Activated T-cell treated with anti-CD3 and anti-CD28 coated beads for 1 hour (primary cell): ENCODE data around the gene CCDC93.

ENCODE experiments used
- DNase-seq: peaks from one replicate; pipeline ENCODE4 v3.0.0-alpha.2; 2020; ENCODE audit warnings: low read depth

CCDC93 gene, protein sequence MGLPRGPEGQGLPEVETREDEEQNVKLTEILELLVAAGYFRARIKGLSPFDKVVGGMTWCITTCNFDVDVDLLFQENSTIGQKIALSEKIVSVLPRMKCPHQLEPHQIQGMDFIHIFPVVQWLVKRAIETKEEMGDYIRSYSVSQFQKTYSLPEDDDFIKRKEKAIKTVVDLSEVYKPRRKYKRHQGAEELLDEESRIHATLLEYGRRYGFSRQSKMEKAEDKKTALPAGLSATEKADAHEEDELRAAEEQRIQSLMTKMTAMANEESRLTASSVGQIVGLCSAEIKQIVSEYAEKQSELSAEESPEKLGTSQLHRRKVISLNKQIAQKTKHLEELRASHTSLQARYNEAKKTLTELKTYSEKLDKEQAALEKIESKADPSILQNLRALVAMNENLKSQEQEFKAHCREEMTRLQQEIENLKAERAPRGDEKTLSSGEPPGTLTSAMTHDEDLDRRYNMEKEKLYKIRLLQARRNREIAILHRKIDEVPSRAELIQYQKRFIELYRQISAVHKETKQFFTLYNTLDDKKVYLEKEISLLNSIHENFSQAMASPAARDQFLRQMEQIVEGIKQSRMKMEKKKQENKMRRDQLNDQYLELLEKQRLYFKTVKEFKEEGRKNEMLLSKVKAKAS

DNA sequence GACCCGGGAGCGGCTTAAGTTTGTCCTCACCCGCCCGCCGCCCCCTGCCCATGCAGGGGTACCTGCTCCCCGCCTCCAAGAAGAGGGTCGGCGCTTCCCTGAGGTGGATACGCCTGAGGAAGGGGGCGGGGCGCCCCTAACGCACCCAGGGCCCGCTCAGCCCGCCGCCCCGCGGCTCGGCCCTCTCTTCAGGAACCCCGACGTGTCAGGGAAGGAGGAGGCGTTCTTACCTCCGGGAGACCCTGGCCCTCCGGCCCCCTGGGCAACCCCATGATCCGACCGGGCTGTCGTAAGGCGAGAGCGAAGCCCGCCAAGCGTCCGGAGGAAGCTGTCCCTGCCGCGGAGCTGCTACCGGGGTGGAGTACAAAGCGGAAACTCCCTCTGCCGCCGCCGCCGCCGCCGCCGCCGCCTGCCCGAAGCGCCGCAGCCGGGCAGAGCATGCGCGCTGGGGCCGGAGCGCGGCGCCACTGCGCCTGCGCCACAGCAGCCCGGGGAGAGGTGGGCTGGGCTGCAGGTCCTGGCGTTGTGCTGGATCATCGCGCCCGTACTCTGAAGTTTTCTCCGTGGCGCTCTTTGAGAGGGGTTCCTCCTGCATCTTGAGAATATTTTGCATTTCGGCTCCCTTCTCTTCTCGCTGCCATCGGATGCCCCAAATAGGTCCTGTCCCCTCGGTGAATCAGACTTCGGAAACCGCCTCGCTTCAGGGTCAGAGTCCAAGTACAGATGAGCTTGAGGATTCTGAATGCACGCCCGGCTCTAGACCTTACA lies at the start of gene CCDC93:
TSS of gene CCDC93 (minus strand) at position 347 of the 768 bp plus-strand sequence. CDS start at position 272, 75 bp downstream.
- DNase-seq, result peak; percentile 75

DNA sequence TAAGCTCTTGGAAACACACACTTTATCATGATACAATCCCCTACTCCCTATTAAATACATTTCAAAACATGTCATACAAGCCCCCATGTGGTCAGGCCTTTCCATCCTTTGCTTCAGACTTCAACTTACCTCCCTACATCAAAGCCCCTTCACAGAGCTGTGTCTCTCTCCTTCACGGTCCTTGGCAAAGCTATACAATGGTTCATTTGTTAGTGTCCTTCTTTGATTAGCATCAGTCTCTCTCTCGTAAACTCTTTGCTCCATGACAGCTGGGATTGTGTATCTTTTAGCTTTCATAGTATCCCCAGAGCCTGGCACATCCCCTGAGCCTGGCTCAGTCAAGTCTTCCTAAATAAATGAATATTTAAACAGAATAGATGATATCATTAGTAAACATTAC lies 48.8 kb upstream of the CCDC93 start:
- no peak for DNase-seq

DNA sequence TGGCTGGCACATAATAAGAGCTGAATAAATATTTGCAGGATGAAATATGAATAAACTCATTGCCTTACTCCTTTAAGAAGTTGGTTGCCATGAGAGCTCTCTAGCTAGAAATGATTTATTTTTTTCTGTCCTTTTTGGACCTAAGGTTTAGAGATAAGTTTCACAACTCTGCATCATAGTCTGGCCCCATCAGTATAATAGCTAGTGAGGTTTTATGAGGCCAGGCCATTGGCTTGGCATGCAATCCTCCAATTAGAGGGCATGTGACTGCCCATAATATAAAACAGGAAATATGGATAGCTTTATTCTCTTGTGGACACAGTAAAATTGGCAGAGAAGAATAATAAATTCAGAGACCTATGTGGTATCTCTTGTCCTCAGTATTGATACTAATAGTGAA lies 48.2 kb upstream of the CCDC93 start:
- no peak for DNase-seq

DNA sequence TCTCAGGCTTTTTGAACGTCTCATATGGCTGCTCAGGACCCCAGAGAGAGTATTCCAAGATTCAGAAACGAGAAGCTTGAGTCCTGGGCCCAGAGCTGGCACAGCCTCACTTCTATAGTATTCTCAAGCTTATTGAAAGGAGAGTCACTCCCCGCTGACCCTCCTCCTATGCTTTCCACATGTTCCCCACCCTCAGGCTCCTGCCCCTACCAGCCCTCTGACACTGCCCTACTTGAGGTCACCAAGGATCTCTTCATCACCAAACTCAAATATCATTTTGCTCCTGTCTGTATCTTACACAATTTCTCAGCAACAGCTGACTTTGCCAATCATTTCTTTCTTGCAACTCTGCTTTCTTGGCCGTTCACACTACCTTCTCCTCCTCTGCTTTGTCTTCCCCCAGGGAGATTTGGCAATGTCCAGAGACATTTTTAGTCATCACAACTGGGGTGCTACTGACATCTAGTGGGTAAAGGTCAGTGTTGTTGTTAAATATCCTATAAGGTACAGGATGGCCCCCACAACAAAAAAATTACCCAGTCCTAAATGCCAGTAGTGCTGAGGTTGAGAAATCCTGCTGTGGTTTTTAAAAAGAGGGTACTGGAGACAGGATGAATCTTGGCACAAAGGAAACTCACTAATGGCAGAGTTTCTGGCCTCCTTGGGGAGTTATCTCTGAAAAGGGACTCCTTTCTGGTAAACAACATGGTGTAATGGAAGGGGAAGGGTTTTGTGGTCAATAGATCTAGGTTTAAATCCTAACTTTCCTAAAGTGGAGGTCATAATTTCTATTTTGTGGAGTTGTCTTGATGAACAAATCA lies 47.5 kb upstream of the CCDC93 start:
- DNase-seq, result no peak

DNA sequence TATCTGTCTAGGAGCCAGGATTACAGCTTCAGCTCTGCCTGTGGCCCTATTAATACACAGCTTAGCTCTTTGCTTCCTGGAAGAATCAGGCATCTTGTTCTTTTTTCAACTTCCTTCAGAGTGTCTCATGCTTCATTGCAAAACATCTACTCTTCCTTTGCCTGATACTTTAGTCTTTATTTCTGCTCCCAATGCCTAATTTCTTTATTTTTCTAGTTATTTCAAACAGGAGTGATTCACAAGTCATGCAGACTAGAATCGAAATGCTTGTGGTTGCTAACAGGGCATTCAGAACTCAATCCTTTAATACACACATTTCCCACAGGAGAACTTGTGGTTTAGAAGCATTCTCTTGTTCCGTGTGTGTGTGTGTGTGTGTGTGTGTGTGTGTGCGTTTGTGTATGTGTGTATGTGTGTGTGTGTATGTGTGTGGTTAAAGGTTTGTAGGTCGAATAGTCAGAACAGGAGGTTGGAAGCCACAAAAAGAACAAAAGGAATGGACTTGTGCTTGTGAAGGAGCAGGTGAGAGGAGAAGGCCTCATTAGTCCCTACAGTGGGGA lies 46.1 kb upstream of the CCDC93 start:
- no peak for DNase-seq

DNA sequence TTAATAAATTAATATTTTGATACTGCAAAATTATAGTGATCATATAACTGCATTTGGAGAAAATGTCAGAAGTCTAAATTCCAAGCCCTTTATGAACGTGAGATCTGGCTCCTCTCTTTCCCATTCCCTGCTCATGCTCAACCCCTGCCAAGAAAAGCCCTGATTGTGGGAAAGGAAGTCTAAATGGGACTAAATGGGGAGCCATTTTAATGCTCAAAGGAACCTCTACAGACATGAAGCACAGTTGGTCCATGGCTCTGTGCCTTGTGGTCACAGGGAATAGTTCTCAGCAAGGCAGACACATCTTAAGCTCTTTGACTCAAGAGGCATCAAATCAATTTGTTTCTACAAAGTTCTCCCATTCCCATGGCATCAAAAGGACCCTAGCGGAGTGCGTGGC lies 45.1 kb upstream of the CCDC93 start:
- DNase-seq, result no peak

DNA sequence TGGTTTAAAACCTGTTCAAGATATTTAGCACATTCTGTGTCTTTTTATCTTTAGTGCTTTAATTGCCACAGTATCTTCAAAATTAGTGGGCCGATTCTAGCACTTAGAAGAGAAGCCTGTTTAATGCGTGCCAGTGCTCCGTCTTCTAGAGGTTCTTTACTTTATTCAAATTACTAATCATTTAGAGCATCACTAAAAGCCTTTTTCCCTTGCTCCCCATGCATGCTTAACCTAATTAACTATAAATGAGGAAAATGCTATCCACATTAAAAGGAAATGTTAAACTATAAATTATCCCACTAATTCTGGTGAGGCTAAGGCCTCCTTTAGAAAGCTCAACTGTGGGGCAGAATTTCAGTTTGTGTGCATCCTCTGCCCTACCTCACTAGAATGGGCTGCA lies 42.9 kb upstream of the CCDC93 start:
- no peak for DNase-seq

DNA sequence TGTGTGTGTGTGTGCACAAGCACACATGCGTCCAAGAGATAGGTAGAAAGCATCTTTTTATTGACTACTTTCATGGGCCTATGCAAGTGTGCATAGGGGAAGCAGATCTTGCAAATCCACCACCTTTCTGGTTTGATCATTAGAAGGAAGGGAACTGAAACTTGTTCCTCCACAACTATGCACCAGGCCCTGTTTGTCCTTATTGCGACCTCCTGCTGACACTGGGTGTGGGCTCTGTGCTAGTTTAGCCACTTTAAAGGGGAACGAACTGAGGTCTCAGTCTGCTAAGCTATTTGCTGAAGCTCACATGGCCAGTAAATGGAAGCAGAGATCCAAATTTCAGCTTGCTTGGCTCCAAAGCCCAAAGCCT lies 42.3 kb upstream of the CCDC93 start:
- DNase-seq, result no peak

DNA sequence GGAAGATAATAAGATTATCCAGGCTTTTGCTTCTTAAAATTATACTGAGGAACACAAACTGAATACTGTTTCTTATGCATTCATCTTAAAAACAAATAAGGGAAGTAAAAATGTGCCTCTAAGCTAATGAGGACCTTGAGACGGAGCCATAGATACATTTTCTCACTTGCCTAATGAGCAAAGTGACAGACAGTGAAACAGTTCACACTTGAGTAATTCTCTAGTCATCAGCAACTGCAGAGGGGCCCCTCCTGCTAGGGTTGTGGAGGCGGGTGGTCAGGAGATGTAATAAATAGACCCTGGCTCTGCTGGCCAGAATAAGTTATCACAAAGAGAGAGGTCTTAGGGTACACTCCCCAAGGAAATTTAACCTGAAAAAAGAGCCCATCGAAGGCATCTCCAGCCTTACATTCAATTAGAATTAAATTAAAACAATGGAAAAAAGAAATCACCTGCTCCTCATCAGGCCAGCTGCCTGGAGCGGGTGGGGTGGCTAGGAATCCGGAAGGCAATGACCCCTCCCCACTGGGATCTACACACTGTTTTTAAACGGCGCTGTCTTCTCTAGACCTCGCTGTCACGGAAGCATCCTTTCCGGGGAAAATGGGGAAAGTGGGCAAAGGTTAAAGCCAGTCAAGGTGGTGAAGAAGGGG lies 41.8 kb upstream of the CCDC93 start:
- no peak for DNase-seq

DNA sequence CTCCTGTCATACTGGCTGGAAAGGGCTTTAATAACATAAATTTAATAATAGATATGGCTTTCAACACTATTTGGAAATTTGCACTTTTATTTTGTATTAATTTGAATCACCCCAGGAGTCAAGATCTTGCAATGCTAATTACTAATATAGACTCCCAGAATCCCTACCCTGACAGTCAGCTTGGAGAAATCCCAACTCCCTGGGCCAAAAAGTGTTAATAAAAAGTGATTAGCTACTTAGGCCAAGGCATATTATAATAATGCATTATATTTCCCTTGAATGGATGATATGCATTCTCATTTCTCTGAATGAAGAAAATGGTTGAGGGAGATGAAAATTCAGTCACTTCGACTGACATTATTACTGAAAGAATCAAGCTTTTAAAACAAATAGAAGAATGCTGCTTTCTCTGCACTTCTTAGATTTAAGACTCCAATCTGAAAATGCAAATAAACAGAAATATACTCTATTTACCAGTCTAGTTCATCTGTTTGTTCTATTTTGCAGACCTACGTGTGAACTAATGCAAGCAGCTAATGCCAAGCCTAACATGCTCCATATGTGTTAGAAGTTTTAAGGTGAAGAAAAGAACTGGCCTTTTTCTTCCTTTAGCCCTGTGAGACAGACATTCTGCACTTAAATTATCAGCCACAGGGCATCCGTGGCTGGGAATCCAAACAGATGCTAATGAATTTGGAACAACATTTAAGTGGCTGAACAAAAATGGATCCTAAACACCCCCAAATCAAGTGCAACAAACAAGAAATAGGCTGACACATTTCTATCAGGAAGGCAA lies 40.5 kb upstream of the CCDC93 start:
- no peak for DNase-seq

DNA sequence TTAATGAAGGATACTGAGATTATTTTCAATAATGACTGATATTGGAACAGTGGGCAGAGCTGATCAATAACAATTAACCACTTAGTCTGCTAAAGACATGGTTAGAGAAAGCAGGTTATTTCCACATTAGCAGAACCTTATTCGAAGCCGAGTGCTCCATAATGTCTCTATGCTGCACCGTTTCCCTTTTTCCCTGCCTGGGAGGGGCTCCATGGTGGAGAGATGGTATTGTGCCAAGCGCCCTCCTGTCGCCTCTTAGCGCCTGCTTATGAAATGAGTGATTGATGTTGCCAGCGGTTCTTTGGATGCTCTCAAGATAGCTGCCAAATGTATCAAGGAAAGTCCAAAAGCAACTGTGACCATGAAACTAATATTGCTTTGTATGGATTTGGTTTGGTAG lies 39.8 kb upstream of the CCDC93 start:
- no peak for DNase-seq

DNA sequence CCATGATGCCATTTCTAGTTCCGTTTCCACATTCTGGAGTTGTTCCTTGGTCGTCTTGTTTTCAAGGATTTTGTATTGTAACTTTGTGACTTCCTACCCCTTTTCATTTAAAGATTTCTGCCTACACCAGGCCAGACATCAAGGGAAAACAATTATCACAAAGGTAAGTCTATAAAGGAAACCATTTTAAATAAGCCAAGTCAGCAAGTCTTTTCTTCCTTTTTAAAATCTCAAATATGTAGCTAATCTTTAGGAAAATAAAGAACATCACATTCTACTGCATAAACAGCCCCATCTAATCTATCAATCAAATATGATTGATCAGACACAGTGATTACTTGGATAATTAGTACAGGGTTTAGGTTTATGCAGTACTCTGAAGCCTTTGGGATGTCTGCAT lies 38.6 kb upstream of the CCDC93 start:
- no peak for DNase-seq

DNA sequence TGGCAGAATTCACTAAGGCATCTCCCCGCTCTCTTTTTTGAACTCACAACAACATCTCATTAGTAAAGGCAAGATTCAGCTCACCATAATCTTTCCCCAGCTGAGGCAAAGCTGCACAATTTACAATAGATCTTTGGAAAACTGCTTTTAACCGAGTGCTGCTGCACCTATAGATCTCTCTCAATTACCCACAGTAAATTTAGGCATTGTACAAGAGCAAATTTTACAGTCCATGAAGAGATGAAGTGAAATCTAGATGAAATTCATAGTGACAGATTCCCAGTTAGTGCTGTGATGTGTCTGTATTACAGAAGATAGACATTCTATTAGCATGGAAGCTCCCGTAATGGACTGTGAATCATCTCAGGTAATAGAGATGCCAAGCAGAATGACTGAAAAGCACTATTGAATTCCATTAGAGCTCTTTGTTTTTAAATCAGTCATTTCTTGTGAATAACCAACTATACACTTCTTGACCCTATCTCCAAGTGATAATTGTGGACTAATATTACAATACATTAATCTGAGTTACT lies 38.0 kb upstream of the CCDC93 start:
- DNase-seq, result no peak

DNA sequence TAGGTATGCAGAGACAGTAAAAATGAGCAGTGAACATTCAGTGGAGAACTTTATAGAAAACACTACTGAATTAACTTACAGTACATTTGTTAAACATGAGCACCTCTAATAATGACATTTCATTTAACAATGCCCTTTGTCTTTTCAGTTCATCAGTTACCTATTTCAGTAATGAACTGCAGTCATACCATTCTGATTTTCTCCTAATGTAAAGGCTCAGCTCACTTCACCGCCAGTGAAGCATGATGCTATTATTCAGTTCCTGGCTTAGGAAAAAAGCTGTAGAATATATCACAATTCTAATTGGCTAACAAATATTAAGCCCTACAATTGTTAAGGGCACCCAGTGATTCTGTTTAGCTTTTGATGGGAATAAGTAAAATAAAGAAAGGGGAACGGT lies 37.1 kb upstream of the CCDC93 start:
- DNase-seq, result no peak

DNA sequence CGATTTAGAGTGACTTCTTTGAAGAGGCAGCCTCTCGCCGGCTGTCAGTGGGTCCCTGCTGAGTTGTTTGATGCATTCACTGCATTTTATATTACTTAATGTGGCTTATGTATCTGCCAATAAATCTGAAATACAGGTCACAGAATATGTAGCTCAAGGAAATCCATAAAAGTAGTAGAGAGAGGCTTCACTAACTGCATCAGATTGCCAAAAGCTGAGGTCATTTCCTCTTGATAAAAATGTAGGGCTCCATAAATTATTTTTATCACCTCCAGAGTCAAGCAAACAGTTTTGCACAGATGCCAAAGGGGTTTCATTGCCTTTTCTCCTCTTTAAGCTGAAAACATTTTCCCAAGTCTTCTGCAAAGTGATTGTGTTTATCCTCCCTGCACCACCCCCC lies 36.5 kb upstream of the CCDC93 start:
- DNase-seq, result no peak

DNA sequence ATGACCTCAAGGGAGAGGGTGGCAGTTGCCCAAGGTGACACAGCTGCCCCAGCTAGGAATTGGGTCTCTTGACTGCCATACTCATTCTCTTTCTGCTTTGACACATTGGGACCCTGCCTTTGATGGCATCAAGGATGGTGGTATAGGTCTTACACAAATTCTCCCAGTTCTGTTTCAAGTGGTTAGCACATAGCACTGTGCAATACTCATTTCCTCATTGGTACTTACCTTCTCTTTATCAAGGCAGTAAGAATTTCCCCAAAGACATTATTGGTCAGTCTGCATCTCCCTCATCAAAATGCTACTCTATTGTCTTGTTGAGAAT lies 35.9 kb upstream of the CCDC93 start:
- no peak for DNase-seq

DNA sequence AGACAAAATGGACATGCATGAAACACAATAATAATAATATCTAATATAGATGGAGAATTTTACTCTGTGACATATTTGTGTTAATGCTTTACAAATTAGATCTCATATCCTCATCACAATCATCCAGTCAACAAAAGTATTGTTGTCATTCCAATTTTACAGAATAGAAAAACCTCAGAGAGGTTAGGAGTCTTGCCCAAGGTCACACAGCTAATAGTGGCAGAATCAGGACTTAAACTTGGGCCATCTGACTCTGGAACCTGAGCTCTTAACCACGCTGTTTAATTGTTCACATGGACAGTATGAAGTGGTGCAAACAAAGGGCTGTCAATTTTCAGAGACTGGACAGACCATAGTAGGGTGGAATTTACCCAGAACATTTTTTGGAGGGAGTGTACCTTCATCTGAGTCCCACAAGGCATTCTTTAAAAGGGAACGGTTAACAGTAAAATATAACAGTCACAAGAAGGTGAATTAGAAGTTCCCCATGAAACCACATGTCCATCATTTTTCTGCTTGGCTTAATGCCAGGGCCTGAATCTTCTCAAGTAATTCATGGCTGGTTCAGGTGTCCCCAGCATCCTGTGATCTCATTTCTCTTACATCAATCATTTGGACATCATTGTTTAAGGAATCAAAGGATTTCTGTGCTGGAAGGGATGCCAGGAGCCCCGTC lies 35.4 kb upstream of the CCDC93 start:
- no peak for DNase-seq

DNA sequence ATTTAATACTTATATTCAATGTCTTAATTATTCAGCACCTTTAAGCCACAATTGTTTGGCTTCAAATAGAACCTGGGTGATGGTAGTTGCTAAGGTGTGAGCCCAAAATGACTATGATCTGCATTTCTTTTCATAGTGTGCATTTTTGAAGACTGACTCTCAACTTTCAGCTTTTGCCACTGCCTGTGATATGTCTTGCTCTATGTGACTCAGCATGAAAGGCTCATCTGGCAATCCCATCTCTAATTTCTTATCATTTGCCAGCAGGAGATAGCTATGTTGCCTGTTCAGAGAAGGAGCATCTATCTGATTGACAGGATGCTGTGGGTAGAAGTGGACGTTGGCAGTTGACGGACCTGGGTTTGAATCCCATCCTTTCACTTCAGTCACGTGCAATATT lies 34.5 kb upstream of the CCDC93 start:
- no peak for DNase-seq

DNA sequence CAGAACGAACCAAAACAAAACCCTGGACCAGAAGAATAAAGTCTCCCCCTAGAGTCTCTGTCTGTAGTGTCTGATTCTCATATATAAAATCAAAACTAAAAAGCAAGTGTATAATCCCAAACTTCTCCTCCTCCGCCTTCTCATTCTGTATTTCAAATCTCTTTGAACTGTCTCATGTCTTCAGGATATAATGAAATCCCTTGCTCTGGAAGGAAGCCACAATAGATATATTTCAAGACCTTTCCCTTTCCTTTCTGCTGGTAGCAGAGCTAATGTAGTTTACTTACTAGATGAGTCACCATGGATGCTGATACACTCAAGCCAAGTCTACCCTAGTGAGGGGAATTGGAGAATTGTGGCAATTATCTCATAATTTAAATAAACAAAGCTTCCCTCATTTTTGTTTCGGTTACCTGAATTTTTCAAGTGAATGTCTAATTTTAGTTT lies 33.5 kb upstream of the CCDC93 start:
- DNase-seq, result no peak
